Activated T-helper 1 cell treated with anti-CD3 and anti-CD28 coated beads, Interleukin-12 subunit alpha, Interleukin-12 subunit beta, Interleukin-2, Interleukin-4 antibody, amounts not matched to agents 30 ng/mL and 10 ng/mL and 1 ng/mL, durations not matched to agents 14 hours and 24 hours and 36 hours (primary cell): ENCODE measurements around the gene MED14. TPM values are rescaled to one million over a fixed set of nuclear protein-coding genes. Genes with fewer than 3 reads are reported as not detected.

Experiments
- DNase-seq: peaks from one replicate; pipeline ENCODE4 v3.0.0; 2021; ENCODE audit warnings: low spot score
- H3K27ac Mint-ChIP-seq: one replicate; pipeline ENCODE4 v1.8.0; 2021; ENCODE audit warnings: mild to moderate bottlenecking, mixed read lengths
- H3K27me3 Mint-ChIP-seq: one replicate; pipeline ENCODE4 v1.8.0; 2022; ENCODE audit warnings: mild to moderate bottlenecking, moderate library complexity, mixed read lengths; ENCODE audit not compliant: insufficient read depth
- H3K36me3 Mint-ChIP-seq: one replicate; pipeline ENCODE4 v1.8.0; 2021; ENCODE audit warnings: low read depth, mixed read lengths
- H3K4me1 Mint-ChIP-seq: one replicate; pipeline ENCODE4 v1.8.0; 2021; ENCODE audit warnings: low read depth, mixed read lengths
- H3K4me3 Mint-ChIP-seq: one replicate; pipeline ENCODE4 v1.8.0; 2021; ENCODE audit warnings: mild to moderate bottlenecking, moderate library complexity, mixed read lengths
- H3K9me3 Mint-ChIP-seq: one replicate; pipeline ENCODE4 v1.8.0; 2021; ENCODE audit warnings: mixed read lengths
- intact Hi-C: fragments of 100-400 bp; cut with micrococcal nuclease; formaldehyde crosslinking; loops from one replicate; pipeline ENCODE4 v1.15.1; 2024
- total RNA-seq: library from RNA; stranded (reverse); gene quantifications from 2 replicates; pipeline ENCODE4 v1.2.3, GENCODE V29; 2022

The MED14 gene
- total RNA-seq, 1 donor from 2014 or later, result 36.4 TPM

DNA sequence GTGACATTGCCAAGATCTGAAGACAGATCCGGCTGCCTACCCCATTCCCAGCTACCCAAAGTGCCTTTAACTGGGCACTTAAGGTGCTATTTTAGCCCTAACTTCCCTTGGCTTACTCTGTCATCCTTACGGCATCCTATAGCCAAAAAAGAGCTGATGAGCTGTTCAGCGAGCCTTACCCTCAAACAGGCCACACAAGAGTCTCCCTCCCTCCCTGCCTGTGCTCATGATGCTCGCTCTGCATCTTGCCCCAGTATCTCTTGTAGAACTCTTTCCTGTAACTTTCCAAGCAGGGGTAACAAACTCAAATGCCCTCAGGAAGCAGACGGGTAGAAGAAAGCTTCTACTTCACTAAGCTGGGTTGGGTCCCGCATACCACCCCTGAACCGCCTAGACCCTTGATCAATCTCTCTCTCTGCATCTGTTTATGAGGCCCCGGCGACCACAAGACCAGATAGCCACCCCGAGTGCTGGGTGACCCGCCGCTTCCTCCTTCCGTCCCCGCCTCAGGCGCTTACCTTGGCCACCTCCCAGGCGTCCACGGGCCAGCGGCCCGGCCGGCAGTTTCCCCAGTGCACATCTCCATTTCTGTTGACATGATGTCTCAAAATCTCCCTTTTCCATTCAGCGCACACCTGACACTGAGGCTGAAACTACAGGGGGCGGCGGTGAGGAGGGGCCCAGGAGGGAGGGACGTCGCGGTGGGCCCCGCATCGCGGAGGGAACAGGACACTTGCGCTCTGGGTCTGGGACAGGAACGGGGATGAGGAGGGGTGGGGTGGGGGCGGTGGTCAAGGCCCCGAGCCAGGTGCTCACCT is 88.6 kb downstream of the MED14 start:
- H3K27me3 Mint-ChIP-seq, result no peaks in the 10 kb centered on the region
- H3K4me1 Mint-ChIP-seq, result peaks cover 34% of the 10 kb centered on the region
- H3K9me3 Mint-ChIP-seq, result no peaks in the 10 kb centered on the region
- peaks cover 16% of the 10 kb centered on the region for H3K36me3 Mint-ChIP-seq
- peak; percentile 16 for DNase-seq
- intact Hi-C loops, result loop anchor here (1.0 to 5.0 kb wide), 4 partner anchors 66 to 691 kb away; partner anchors contain the start of genes ATP6AP2, MED14 and USP9X
- peak overlapping the region; percentile 94 for H3K27ac Mint-ChIP-seq
- peak overlapping the region; percentile 97 for H3K4me3 Mint-ChIP-seq

DNA sequence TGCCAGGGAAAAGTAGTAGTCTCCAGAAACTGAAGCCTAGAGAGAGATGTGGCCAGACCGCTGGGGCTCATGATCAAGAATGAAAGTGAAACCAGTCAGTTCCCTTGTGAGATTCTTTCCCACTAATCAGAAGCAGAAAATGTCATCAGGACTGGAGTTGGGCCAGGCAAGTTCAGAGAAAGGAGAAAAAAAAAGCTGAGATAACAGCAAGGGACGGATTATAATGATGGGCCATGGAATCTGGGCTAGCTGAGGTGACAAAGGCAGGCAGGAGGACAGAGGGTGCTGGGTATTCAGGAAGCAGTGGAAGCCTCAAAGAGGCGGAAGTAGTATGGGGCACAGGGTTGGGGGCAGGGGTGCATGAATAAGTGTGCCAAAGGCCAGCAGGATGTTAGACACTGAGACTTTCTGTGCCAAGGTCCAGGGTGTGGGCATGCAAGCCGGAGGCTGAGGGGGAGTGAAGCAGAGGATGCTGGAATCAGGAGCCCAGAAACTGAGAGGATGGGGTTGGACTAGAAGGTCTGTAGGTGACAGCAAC is 90.5 kb downstream of the MED14 start:
- H3K27ac Mint-ChIP-seq, result peak overlapping the region; percentile 93
- H3K4me1 Mint-ChIP-seq, result peaks cover 32% of the 10 kb centered on the region
- DNase-seq, result peak; percentile 27
- H3K4me3 Mint-ChIP-seq, result peak overlapping the region; percentile 91
- no peaks in the 10 kb centered on the region for H3K9me3 Mint-ChIP-seq
- H3K36me3 Mint-ChIP-seq, result peaks cover 13% of the 10 kb centered on the region
- H3K27me3 Mint-ChIP-seq, result no peaks in the 10 kb centered on the region
- intact Hi-C loops, result loop anchor here (1.0 to 5.0 kb wide), 2 partner anchors 101 to 692 kb away; no protein-coding TSS in a partner anchor

DNA sequence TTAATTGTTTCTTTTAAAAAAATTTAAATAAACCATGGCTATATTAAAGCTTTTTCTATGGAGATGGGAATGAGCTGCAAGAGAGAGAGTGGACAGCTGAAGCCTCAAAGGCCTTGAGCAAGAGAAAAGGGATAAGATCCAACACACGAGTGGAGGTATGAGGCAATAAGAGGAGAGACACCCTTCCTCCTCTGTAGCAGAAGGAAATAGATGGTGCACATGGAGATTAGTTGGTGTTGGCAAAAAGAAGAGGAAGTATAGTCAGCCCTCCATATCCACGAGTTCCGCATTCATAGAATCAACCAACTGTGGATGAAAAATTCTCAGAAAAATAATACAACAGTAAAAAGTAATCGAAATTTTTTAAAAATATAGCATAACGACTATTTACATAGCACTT is 91.2 kb downstream of the MED14 start:
- intact Hi-C loops, result loop anchor here (1.0 kb wide), 1 partner anchor 100 kb away; no protein-coding TSS in a partner anchor
- H3K36me3 Mint-ChIP-seq, result peaks cover 13% of the 10 kb centered on the region
- no peaks in the 10 kb centered on the region for H3K27me3 Mint-ChIP-seq
- no peak for DNase-seq
- H3K4me1 Mint-ChIP-seq, result peaks cover 32% of the 10 kb centered on the region
- no peaks in the 10 kb centered on the region for H3K9me3 Mint-ChIP-seq
- H3K4me3 Mint-ChIP-seq, result peak overlapping the region; percentile 91
- H3K27ac Mint-ChIP-seq, result peak overlapping the region; percentile 93

DNA sequence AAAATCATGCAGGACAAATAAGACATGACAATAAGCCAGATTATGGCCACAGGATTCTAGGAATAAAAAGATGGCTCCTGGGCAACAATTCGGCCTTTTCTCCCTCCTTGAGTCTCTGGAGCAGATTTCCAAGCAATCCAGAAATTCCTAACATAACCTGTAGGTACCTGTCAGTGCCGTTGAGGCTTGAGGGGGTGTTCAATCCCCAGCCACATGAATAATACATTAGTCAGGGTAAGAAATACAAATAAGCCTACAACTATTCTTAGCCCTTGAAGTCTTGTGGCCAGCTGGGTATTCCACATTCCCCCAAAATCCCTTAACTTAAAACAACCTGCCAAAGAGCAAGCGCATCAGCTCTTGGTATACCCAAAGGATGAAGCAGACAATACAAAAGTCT is 97.7 kb downstream of the MED14 start:
- intact Hi-C loops, result no loop called here
- Mint-ChIP-seq H3K4me1 (peaks cover 15% of the 10 kb centered on the region), H3K27me3 (no peaks in the 10 kb centered on the region), H3K27ac (no peak overlapping the region), H3K4me3 (no peak overlapping the region), H3K36me3 (peaks cover 41% of the 10 kb centered on the region), H3K9me3 (no peaks in the 10 kb centered on the region)
- no peak for DNase-seq

DNA sequence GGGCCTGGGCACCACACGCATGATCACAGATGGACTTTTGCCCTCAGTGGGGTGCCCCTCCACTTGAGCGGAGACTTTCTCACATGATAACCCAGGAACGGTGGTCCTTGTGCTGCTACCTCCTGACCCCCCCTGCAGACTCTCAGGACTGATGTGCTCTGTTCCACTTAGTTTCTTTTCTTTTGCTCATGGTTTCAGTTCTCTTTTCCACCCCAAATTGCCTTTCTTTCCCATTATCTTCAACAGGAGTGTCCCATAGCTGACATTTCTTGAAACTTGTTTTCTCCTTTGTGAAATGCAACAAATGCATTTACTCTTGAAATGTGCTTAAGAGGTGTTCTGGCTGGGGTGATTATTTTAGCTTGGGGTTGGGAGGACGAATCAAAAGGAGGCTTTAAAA is 103.1 kb downstream of the MED14 start:
- DNase-seq, result no peak
- Mint-ChIP-seq H3K4me3 (no peak overlapping the region), H3K4me1 (peaks cover 5% of the 10 kb centered on the region), H3K9me3 (no peaks in the 10 kb centered on the region), H3K27ac (no peak overlapping the region), H3K36me3 (peaks cover 37% of the 10 kb centered on the region), H3K27me3 (no peaks in the 10 kb centered on the region)
- intact Hi-C loops, result no loop called here

DNA sequence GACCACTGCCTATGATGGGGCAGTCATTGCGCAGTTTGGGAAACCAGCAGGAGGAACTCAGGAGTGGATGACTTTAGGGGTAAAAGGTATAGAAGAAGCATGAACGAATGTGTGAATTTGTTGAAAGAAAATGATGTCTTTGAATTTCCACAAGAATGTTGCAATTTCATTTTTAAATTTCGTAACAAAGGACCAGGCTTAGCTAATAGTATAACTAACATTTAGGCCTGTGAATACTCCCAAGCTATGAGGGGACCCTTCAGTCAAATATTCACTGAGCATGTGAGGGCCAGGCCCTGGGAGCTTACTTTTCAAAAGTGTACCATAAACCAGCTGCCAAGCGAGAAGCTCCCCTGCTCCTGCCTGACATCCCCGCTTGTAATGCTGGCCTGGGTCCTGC is 106.8 kb downstream of the MED14 start:
- H3K4me1 Mint-ChIP-seq, result peaks cover 5% of the 10 kb centered on the region
- DNase-seq, result no peak
- intact Hi-C loops, result no loop called here
- H3K27ac Mint-ChIP-seq, result no peak overlapping the region
- peaks cover 16% of the 10 kb centered on the region for H3K36me3 Mint-ChIP-seq
- no peaks in the 10 kb centered on the region for H3K9me3 Mint-ChIP-seq
- H3K27me3 Mint-ChIP-seq, result no peaks in the 10 kb centered on the region
- H3K4me3 Mint-ChIP-seq, result no peak overlapping the region

DNA sequence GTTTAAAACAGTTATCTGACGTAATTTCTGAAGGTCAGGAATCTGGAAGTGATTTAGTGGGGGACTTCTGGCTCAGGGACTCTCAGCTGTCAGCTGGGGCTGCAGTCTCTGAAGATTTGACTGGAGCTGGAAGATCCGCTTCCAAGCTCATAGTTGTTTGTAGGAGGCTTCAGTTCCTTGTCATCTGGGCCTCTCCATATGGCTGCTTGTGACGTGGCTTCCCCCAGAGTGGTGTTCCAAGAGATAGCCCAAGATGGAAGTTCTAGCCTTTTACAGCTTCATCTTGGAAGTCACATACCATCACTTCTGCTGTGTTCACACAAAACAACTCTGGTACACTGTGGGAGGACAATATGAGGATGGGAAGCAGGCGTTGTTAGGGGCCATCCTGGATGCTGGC is 110.0 kb downstream of the MED14 start:
- H3K9me3 Mint-ChIP-seq, result no peaks in the 10 kb centered on the region
- peaks cover 6% of the 10 kb centered on the region for H3K36me3 Mint-ChIP-seq
- no peak overlapping the region for H3K4me3 Mint-ChIP-seq
- no peak for DNase-seq
- no peaks in the 10 kb centered on the region for H3K27me3 Mint-ChIP-seq
- intact Hi-C loops, result no loop called here
- no peak overlapping the region for H3K27ac Mint-ChIP-seq
- H3K4me1 Mint-ChIP-seq, result no peaks in the 10 kb centered on the region

DNA sequence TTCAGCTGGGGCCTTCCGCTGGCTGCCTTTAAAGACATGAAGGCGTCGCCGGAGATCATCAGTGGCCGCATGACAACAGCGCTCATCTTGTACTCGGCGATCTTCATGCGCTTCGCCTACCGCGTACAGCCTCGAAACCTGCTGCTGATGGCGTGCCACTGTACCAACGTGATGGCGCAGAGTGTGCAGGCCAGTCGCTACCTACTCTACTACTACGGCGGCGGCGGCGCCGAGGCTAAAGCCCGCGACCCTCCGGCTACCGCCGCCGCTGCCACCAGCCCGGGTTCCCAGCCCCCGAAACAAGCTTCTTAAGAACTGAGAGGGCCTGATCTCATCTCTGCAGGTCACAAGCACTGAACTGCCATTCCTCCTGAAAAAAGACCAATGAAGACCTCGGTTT is 111.7 kb downstream of the MED14 start:
- Mint-ChIP-seq H3K4me1 (no peaks in the 10 kb centered on the region), H3K27ac (no peak overlapping the region), H3K36me3 (peaks cover 6% of the 10 kb centered on the region), H3K4me3 (no peak overlapping the region), H3K27me3 (no peaks in the 10 kb centered on the region), H3K9me3 (no peaks in the 10 kb centered on the region)
- intact Hi-C loops, result no loop called here
- DNase-seq, result no peak

DNA sequence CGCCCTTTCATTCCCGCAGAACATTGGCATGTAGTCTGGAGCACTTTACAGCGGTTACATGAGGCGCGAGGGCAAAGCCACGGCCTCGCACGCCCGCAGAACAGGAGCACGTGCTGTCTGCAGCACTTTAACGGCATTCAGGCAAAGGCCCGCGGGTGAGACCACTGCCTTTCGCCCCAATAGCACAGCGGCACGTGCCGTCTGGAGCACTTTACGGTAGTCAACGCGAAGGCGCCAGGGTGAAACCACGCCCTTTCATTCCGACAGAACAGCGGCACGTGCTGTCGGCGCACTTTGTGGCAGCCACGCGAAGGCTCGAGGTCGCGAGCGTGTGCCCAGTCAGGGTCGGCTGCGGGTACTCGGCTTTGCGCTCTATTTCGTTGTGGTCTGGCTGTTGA is 112.2 kb downstream of the MED14 start, which contains the start of gene MPC1L:
MPC1L (plus strand) TSS at position 290 of the 398 bp plus-strand sequence. CDS start 138 bp downstream, outside the sequence.
- intact Hi-C loops, result no loop called here
- H3K4me1 Mint-ChIP-seq, result no peaks in the 10 kb centered on the region
- peaks cover 6% of the 10 kb centered on the region for H3K36me3 Mint-ChIP-seq
- H3K27me3 Mint-ChIP-seq, result no peaks in the 10 kb centered on the region
- H3K4me3 Mint-ChIP-seq, result no peak within 1 kb of the TSS
- no peak within 1 kb of the TSS for H3K27ac Mint-ChIP-seq
- no peak for DNase-seq
- no peaks in the 10 kb centered on the region for H3K9me3 Mint-ChIP-seq

DNA sequence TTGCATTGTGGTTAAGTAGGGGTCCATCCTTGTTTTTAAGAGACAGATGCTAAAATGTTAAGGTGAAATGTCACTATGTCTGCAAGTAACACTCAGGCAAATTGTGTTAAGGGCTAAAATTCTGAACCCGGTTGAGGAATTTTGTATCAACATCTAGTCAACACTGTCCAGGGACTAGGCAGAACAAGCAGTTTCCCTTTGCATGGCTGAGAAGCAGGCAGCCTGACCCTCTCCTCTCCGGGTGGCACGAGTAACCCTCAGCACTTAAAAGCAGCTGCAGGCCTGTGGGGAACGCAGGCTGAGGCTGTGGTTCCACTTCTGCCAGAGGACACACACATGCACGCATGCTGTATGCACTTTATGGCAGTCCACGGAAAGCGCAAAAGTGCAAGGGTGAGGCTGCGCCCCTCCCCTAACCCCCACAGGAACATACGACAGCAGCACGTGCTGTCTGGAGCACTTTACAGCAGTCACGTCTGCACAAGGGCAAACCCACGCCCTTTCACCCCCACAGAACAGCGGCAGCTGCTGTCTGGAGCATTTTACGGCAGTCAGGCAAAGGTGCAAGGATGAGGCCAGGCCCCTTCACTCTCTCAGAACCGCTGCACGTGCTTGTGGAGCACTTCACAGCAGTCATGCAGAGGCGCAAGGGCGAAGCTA is 112.7 kb downstream of the MED14 start:
- H3K27ac Mint-ChIP-seq, result no peak overlapping the region
- no peaks in the 10 kb centered on the region for H3K4me1 Mint-ChIP-seq
- H3K27me3 Mint-ChIP-seq, result no peaks in the 10 kb centered on the region
- intact Hi-C loops, result no loop called here
- H3K9me3 Mint-ChIP-seq, result no peaks in the 10 kb centered on the region
- no peak overlapping the region for H3K4me3 Mint-ChIP-seq
- peaks cover 3% of the 10 kb centered on the region for H3K36me3 Mint-ChIP-seq
- no peak for DNase-seq

DNA sequence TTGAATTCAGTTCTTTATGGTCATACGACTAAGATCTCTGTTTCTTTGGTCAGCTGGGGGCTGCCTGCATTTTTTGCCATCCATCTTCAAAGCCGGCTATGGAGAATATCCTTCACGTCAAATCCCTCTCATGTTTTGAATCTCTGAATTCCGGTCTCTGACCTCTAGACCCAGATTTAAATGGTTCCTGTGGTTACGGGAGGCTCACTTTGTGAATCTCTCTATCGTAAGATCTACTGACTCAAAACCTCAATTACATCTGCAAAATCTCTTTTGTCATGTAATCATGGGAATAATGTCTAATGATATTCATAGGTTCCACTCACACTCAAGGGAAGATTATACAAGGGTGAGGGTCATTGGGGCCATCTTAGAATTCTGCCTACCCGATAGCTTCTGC is 117.8 kb downstream of the MED14 start:
- Mint-ChIP-seq H3K27me3 (no peaks in the 10 kb centered on the region), H3K4me1 (no peaks in the 10 kb centered on the region), H3K27ac (no peak overlapping the region), H3K36me3 (no peaks in the 10 kb centered on the region), H3K9me3 (no peaks in the 10 kb centered on the region), H3K4me3 (no peak overlapping the region)
- intact Hi-C loops, result no loop called here
- no peak for DNase-seq

DNA sequence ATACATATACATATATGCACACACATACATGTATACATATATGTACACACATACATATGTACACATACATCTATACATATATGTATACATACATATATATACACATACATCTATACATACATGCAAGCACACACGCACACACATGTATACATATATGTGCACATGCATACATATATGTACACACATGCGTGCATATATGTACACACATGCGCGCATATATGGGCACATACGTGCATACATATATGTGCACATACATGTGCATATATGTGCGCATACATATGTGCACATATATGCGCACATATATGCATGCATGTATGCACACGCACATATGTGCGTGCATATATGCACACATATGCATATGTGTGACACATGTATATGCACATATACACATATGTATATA is 119.4 kb downstream of the MED14 start:
- H3K27me3 Mint-ChIP-seq, result no peaks in the 10 kb centered on the region
- H3K4me3 Mint-ChIP-seq, result no peak overlapping the region
- H3K27ac Mint-ChIP-seq, result no peak overlapping the region
- no peaks in the 10 kb centered on the region for H3K4me1 Mint-ChIP-seq
- no peak for DNase-seq
- intact Hi-C loops, result no loop called here
- H3K9me3 Mint-ChIP-seq, result no peaks in the 10 kb centered on the region
- H3K36me3 Mint-ChIP-seq, result no peaks in the 10 kb centered on the region

DNA sequence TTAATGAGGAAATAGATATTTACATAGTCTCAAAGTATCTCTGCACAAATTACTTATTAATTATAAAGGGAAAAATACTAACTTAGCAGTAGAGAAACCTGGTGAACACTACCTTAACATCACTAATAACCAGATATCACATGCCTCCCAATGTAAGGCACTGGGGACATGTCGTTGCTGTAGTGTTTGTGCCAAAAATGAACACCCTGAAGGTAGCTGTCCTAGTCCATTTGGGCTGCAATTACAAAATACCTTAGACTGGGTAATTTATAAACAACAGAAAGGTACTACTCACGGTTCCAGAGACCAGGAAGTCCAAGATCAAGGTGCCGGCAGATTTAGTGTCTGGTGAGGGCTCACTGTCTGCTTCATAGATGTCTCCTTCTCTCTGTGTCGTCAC is 122.8 kb downstream of the MED14 start:
- DNase-seq, result no peak
- H3K9me3 Mint-ChIP-seq, result no peaks in the 10 kb centered on the region
- H3K4me3 Mint-ChIP-seq, result no peak overlapping the region
- no peaks in the 10 kb centered on the region for H3K4me1 Mint-ChIP-seq
- no peaks in the 10 kb centered on the region for H3K36me3 Mint-ChIP-seq
- H3K27me3 Mint-ChIP-seq, result no peaks in the 10 kb centered on the region
- H3K27ac Mint-ChIP-seq, result no peak overlapping the region
- intact Hi-C loops, result no loop called here
